GM21576 (cell line): ENCODE results near the gene CYP27B1.
"Not testable (repeated sequence)": the region's sequence is repeated elsewhere in the genome, so short reads cannot be mapped to it uniquely, and the experiment has no call there.

Source experiments
- ATAC-seq: cut with Tn5 transposase; IDR thresholded peaks from one replicate; pipeline ENCODE4 v1.9.1; 2021; ENCODE audit warnings: mild to moderate bottlenecking, moderate library complexity; ENCODE audit not compliant: unreplicated experiment

Gene CYP27B1

DNA sequence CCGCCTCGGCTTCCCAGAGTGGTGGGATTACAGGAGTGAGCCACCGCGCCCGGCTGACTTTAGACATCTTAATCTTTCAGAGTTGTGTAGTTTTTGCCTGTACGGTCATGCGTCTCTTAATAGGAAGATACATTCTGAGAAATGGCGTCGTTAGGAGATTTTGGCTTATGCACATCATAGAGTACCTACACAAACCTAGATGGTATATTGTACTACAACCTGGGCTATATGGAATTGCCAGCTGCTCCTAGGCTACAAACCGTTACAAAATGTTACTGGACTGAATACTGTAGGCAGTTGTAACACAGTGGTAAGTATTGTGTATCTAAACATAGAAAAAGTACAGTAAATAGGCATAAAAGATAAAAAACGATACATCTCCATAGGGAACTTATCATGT, 17.0 kb upstream of the CYP27B1 start:
- no peak for ATAC-seq

DNA sequence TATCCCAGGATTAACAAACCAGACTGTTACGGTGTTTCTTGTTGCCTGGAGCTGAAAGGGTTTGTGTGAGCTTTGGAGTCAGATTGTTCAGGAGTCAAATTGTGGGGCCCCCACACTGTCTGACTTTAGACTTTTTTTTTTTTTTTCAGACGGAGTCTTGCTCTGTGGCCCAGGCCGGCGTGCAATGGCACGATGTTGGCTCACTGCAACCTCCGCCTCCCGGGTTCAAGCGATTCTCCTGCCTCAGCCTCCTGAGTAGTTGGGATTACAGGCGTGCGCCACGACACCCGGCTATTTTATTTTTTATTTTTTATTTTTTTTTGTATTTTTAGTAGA, 16.6 kb upstream of the CYP27B1 start:
- ATAC-seq: no peak

DNA sequence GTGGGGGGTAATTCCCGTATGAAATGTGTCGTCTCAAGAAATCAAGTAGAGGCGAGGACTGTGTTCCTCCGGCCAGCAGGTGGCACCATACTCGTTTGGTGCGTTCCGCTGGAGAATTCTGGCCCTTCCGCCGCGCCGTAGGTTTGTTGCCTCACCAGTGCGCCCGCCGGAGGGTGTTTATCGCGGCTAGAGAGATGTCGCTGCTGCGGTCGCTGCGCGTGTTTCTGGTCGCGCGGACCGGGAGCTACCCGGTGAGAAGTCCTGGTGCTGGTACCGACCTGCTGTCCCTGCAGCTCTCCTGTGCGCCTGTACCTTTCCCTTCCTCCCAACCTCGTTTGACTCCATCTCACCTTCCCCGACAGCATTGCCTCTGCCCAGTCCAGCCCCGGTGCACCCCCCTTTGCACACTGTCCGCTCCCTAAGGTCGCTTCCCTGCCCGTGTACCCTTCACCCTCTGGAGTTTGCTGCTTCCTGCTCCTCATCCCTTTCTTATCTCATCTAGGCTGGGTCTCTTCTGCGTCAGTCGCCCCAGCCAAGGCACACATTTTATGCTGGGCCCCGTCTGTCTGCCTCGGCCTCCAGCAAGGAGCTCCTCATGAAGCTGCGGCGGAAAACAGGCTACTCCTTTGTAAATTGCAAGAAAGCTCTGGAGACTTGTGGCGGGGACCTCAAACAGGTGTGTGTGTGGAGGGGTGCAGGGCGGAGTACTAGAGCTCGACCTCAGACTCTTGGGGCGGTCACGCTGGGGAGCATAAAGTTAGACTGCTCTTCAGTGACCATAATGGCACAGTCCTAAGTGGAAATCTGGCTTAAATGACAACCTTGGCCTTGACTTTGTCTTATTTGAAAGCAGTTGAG, 16.0 kb upstream of the CYP27B1 start, which contains the start of gene TSFM:
Gene TSFM, plus strand, starts transcription at position 180 of the 858 bp plus-strand sequence. Its CDS starts 15 bp downstream, at position 195.
- ATAC-seq: peak; percentile 85

DNA sequence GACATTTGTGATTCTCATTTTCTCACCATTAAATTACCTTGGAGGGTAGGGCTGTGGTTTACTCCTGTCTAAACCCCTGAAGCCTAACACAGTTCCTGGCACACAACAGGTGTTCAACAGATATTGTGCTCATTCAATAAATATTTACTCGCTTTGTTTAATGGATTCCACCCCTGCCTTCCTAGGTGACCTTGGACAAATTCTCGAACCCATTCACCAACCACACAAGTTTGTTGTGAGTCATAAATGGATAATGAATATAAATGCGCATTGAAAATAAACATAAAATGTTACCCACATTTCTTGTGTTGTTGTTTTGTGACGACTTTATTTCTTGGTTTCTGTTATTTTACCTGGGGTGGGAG, 15.3 kb upstream of the CYP27B1 start:
- ATAC-seq: no peak

DNA sequence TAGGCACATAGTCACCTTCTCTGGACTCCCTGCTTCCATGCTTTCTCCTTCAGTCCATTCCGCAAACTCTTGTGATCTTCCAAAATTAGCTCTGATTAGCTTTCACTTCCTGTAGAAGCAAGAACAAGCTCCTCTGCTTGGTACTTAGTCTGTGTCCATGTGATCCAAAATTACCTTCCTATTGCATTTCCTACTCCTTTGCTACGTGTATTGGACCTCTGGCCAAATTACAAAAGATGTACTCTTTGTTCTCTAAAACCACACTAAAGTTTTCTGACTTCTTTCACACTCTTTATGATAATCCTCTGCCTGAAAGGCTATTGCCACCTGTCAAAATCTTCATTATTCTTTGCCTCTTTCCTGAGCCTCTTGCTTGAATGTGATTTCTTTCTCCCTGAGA, 14.9 kb upstream of the CYP27B1 start:
- no peak for ATAC-seq

GRCh38 chr12:57781244-57781643, 14.4 kb upstream of the CYP27B1 start:
- no peak for ATAC-seq

GRCh38 chr12:57780284-57780897, 13.5 kb upstream of the CYP27B1 start:
- ATAC-seq: no peak

DNA sequence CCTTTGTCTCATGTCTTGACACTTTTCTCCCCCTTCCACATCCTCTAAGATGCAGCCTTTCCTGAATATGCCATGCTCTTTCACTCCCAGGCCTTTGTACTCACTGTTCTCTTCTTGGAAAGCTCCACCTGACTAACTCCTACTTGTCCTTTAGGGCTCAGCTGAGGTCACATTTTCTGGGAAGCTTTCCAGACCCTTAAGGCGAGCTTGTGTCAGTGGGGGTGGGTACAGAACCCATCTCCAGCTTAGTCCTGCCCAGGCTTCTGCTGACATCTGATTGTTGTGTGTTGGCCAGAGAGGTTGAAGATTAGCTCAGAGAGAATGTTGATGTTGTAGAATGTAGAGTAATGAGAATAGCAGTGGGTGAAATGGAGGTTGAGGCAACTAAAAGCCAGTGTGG, 12.9 kb upstream of the CYP27B1 start:
- no peak for ATAC-seq

- ATAC-seq: no peak
These were observed 11.0 kb upstream of the CYP27B1 start for GRCh38 chr12:57777911-57778310.

- ATAC-seq: no peak
These were observed 10.5 kb upstream of the CYP27B1 start for GRCh38 chr12:57777367-57777766.

- no peak for ATAC-seq
These were observed 9.3 kb upstream of the CYP27B1 start for GRCh38 chr12:57776247-57776587.

- ATAC-seq: no peak
These were observed 8.8 kb upstream of the CYP27B1 start for GRCh38 chr12:57775563-57776246.

DNA sequence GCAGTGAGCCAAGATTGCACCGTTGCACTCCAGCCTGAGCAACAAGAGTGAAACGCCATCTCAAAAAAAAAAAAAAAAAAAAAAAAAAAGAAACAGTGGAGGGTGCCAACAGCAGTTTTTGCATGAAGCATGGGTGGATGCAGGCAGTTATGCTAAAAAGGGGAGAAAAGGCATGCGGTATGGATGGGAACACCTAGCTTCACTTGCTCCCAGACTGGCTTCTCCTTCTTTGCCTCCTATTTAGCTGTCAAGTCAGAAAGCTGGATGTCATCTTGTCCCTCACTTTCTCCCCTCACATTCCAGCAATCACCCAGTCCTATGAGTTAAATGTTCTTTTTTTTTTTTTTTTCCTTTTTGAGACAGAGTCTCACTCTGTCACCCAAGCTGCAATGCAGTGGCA, 8.2 kb upstream of the CYP27B1 start:
- ATAC-seq: no peak

- ATAC-seq: not testable (repeated sequence)
These were observed 7.8 kb upstream of the CYP27B1 start for GRCh38 chr12:57774634-57775033.

- peak; percentile 24 for ATAC-seq
These were observed 5.8 kb upstream of the CYP27B1 start, which contains the start of gene EEF1AKMT3 for GRCh38 chr12:57772429-57773322. EEF1AKMT3 (plus strand) TSS chr12:57772614; CDS start chr12:57772725, 111 bp downstream.

GRCh38 chr12:57771873-57772428, 5.1 kb upstream of the CYP27B1 start, which contains the start of gene METTL1:
METTL1 (minus strand) TSS chr12:57772105; CDS start chr12:57772083, 22 bp downstream.
- ATAC-seq: peak; percentile 77

GRCh38 chr12:57771236-57771872, 4.5 kb upstream of the CYP27B1 start:
- peak; percentile 70 for ATAC-seq

- ATAC-seq: no peak
These were observed 3.9 kb upstream of the CYP27B1 start for GRCh38 chr12:57770734-57771133.

DNA sequence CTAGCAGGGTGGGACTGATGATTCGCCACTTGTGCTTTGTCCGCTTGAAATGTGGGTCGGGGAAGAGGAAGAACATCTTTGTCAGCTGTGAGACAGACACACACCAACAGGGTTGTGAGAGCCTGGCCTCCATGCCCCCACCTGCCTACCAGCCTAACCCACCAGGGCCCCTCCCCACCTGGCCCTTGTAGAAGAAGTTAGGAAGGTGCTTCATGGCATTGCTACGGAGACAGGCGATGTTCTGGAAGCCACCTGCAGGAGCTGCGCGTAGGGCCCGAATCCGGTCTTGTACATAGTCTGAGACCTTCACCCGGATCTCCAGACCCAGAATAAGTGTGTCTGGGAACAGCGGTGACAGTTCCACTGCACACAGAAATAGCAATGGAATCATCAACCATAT, 2.7 kb upstream of the CYP27B1 start:
- no peak for ATAC-seq

DNA sequence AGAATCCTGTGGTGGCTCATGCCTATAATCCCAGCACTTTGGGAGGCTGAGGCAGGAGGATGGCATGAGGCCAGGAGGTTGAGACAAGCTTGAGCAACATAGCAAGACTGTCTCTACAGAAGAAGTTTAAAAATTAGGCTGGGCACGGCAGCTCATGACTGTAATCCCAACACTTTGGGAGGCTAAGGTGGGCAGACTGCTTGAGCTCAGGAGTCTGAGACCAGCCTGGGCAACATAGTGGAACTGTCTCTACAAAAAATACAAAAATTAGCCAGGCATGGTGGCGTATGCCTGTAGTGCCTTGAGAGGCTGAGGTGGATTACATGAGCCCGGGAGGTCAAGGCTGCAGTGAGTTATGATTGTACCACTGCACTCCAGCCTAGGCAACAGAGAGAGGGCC, 998 bp upstream of the CYP27B1 start:
- ATAC-seq: no peak
